IPS-18a (cell line): ENCODE measurements around the gene WDFY4.
A peak's percentile ranks its signal among the peaks of the same experiment; 100 is the strongest.

Experiments
- H3K27ac ChIP-seq: one replicate; pipeline ENCODE4 v1.5.1; 2013; ENCODE audit warnings: low read length
- H3K27me3 ChIP-seq: one replicate; pipeline ENCODE4 v1.6.1; 2013; ENCODE audit warnings: mild to moderate bottlenecking, low read length; ENCODE audit not compliant: control insufficient read depth, insufficient read depth
- H3K36me3 ChIP-seq: one replicate; pipeline ENCODE4 v1.6.1; 2013; ENCODE audit warnings: low read depth, low read length; ENCODE audit not compliant: control insufficient read depth
- H3K4me1 ChIP-seq: one replicate; pipeline ENCODE4 v1.6.1; 2013; ENCODE audit warnings: low read depth, low read length; ENCODE audit not compliant: control insufficient read depth
- H3K4me3 ChIP-seq: one replicate; pipeline ENCODE4 v1.5.1; 2013; ENCODE audit warnings: low read length
- H3K9ac ChIP-seq: one replicate; pipeline ENCODE4 v1.6.1; 2013; ENCODE audit warnings: mild to moderate bottlenecking, low read length, moderate library complexity
- H3K9me3 ChIP-seq: one replicate; pipeline ENCODE4 v1.6.1; 2013; ENCODE audit warnings: low read depth, low read length; ENCODE audit not compliant: control insufficient read depth

WDFY4 gene

DNA sequence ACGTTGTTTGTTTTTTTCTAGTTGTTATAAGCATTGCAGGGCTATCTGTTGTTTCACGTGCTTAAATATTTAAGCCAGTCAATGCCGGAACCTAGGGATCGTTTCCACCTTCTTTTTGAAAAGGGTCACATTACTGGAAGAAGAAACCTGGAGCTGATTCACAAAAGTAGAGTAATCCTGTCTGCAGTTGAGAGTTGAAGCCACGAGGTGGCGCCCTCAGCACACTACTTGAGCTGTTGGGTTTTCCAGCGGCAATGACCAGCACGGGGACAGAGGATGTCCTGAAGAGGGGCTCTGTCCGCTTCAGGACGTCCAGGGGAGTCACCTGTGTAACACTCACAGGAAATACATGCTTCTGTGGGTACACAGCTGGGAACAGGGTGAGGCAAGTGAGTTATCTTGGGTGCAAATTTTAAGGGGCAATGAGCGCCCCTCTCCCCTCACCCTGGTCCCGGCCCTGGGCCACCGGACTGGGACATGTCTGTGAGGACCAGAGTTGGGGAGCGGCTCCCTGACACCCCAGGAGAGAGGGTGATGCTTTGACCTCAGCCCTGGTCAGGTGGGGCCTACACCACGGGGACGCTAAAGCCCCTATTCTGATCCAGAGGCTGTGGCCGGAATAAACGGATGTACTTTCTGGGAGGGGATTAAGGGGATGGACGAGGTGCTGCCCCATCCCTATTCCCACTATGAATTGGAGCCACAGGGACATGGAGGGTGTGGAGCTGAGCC is 26.3 kb upstream of the WDFY4 start:
- H3K36me3 ChIP-seq, result no peaks in the 10 kb centered on the region
- peaks cover 7% of the 10 kb centered on the region for H3K4me1 ChIP-seq
- H3K9ac ChIP-seq, result no peak overlapping the region
- H3K4me3 ChIP-seq, result no peak overlapping the region
- H3K9me3 ChIP-seq, result no peaks in the 10 kb centered on the region
- H3K27me3 ChIP-seq, result peaks cover 22% of the 10 kb centered on the region
- no peak overlapping the region for H3K27ac ChIP-seq

DNA sequence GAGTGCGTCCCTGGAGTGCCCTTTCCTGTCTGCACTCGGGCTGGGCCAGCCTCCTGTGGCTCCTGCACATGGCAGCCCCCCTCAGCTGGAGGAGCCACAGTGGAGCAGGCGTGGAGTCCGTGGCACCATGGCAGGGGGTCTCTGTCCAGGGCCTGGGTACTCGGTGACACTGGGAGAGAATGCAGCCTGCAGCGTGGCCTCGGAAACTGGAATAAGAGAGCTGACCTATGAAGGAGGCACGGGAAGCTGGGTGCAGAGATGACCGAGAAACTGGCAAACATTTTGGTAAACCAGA is 25.8 kb upstream of the WDFY4 start:
- no peaks in the 10 kb centered on the region for H3K36me3 ChIP-seq
- H3K27ac ChIP-seq, result no peak overlapping the region
- H3K9ac ChIP-seq, result no peak overlapping the region
- peaks cover 22% of the 10 kb centered on the region for H3K27me3 ChIP-seq
- no peaks in the 10 kb centered on the region for H3K9me3 ChIP-seq
- peaks cover 7% of the 10 kb centered on the region for H3K4me1 ChIP-seq
- H3K4me3 ChIP-seq, result no peak overlapping the region

GRCh38 chr10:48659790-48660189 is 24.9 kb upstream of the WDFY4 start:
- H3K4me1 ChIP-seq, result peaks cover 7% of the 10 kb centered on the region
- H3K36me3 ChIP-seq, result no peaks in the 10 kb centered on the region
- H3K9me3 ChIP-seq, result no peaks in the 10 kb centered on the region

GRCh38 chr10:48661441-48661840 is 23.2 kb upstream of the WDFY4 start:
- peaks cover 15% of the 10 kb centered on the region for H3K27me3 ChIP-seq
- no peak overlapping the region for H3K4me3 ChIP-seq
- H3K36me3 ChIP-seq, result no peaks in the 10 kb centered on the region
- H3K27ac ChIP-seq, result no peak overlapping the region
- H3K9me3 ChIP-seq, result no peaks in the 10 kb centered on the region
- H3K4me1 ChIP-seq, result peaks cover 6% of the 10 kb centered on the region
- no peak overlapping the region for H3K9ac ChIP-seq

More at GRCh38 chr10:48659790-48660189, 24.9 kb upstream of the WDFY4 start:
- Histone ChIP-seq H3K27me3 (peaks cover 22% of the 10 kb centered on the region), H3K4me3 (no peak overlapping the region), H3K27ac (no peak overlapping the region), H3K9ac (no peak overlapping the region)

DNA sequence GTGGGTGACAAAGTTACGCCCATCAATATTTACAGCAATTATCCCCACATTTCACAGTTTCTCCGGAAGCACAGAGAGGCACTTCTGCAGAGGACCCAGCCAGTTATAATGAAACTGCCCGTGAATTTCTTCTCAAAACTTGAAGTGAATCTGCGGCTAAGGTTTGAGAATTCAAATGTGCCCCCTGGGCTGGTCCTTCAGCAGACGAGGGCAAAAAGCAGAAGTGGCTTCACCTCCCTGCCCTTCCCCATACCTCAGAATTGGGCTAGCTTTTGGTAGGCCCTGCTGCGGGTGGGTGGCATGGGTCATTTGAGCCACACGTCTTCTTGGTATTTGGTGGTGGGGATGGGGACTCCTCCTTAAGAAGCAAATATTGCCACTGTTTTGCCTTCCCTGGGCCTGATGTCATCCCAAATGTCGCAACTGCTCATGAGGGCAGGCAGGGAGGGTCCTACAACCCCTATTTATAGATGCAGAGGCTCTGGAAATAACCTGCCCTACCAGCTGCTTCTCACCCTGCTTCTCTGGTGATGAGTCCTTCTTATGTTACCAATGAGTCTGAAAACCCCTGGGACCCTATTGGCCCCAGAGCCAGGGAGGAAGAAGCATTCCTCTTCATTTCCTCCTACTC is 16.6 kb upstream of the WDFY4 start:
- H3K4me1 ChIP-seq, result peaks cover 6% of the 10 kb centered on the region
- H3K4me3 ChIP-seq, result no peak overlapping the region

DNA sequence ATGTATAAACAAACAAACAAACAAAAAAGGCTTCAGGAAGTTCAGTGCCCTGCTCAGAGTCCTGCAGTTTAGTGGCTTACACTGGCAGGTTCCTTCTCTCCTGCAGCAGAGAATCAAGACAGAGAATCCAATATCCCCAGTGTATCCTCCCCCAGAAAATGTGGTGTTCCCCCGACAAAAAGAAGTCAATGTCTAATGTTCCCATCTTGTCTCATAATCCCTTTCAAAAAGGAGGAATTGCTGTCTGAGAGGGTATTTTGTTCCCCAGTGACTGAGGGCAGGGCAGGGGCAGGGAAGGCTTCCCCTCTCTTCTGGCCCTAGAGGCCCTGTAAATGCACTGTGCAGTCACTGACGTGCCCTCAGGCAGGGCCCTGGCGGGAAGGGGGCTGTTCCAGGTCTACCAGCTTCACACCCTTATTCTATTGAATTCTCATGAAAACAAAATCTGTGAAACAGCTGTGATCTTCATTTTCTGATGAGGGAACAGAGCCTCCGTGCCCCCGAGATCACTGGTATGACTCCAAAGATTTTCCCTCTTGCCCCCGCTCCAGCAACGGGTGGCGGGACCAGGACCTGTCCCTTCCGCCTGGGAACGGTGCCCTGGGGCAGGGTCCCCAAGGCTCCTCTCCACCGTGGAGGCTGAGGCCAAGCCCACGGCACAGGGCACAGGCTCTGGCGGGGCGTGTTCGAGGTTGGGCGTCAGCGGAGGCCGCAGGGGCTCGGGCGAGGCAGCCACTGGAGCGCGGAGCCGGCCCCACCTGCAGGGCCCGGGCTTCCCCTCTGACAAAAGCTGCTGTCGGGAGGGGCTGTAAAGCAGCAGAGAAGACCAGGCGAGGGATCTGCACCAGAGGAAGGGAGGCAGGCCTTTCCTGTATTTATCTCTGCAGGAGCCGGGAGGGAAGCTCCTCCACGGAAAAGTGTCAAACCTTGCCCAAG is 13.4 kb upstream of the WDFY4 start:
- H3K27me3 ChIP-seq, result peaks cover 6% of the 10 kb centered on the region
- no peak overlapping the region for H3K9ac ChIP-seq
- peak overlapping the region; percentile 39 for H3K4me3 ChIP-seq
- no peak overlapping the region for H3K27ac ChIP-seq
- H3K4me1 ChIP-seq, result peaks cover 6% of the 10 kb centered on the region
- no peaks in the 10 kb centered on the region for H3K9me3 ChIP-seq
- H3K36me3 ChIP-seq, result no peaks in the 10 kb centered on the region

More for the DNA sequence above, 16.6 kb upstream of the WDFY4 start:
- no peaks in the 10 kb centered on the region for H3K9me3 ChIP-seq
- H3K9ac ChIP-seq, result no peak overlapping the region
- no peak overlapping the region for H3K27ac ChIP-seq
- H3K36me3 ChIP-seq, result no peaks in the 10 kb centered on the region
- peaks cover 6% of the 10 kb centered on the region for H3K27me3 ChIP-seq

DNA sequence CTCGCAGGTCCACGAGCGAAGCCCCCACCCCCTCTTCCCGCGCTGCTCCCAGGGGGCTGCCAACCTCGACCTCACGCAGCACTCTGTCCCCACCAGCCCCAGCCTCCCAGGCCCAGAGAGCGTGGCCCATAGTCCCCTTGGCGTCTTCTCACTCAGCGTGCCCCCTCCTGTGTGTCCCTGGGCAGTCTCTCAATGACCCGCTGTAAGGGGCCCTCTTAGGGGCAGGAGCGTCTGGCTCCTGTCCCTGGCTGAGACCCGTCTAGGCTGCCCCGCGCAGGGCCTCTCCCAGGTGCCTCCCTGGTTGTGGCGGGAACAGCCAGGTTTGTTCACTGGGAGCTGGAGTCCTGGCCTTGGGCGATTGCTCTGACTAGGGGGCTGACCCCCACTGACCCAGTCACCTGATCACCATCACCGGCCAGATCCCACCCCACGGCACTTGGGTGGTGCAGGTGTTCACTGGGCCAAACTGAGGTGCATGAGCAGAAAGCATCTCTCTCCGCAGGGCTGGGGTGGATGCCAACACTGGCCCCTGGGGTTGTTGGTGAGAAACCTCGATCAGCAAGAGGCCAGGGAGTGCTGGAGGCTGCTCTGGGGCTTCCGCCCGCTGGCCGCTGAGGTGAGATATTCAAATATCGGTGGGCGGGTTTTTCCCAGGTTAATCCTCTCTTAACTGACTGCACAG is 12.6 kb upstream of the WDFY4 start:
- H3K27me3 ChIP-seq, result peaks cover 6% of the 10 kb centered on the region
- H3K4me1 ChIP-seq, result peaks cover 6% of the 10 kb centered on the region
- no peak overlapping the region for H3K4me3 ChIP-seq
- no peak overlapping the region for H3K27ac ChIP-seq
- no peak overlapping the region for H3K9ac ChIP-seq
- no peaks in the 10 kb centered on the region for H3K9me3 ChIP-seq
- no peaks in the 10 kb centered on the region for H3K36me3 ChIP-seq

GRCh38 chr10:48672596-48673265 is 11.9 kb upstream of the WDFY4 start:
- Histone ChIP-seq H3K4me3 (no peak overlapping the region), H3K4me1 (peaks cover 6% of the 10 kb centered on the region), H3K9ac (no peak overlapping the region), H3K9me3 (no peaks in the 10 kb centered on the region), H3K36me3 (no peaks in the 10 kb centered on the region), H3K27ac (no peak overlapping the region), H3K27me3 (peaks cover 6% of the 10 kb centered on the region)

DNA sequence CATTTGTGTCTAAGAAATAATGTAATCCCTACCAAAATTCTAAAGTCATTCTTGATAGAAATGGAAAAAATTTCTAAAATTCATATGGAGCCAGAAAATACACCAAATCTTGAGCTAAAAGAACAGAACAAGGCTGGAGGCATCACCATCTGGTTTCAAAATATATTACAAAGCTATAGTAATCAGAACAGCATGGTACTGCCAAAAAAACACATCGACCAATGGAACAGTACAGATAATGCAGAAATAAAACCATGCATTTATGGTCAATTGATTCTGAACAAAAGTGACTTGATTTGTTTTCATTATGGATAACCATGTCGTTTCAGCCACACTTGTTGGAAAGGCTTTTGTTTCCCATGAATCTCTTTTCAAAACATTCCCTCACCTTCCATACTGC is 7.0 kb upstream of the WDFY4 start:
- Histone ChIP-seq H3K36me3 (no peaks in the 10 kb centered on the region), H3K9me3 (no peaks in the 10 kb centered on the region), H3K27me3 (no peaks in the 10 kb centered on the region), H3K9ac (no peak overlapping the region), H3K4me1 (no peaks in the 10 kb centered on the region), H3K4me3 (no peak overlapping the region), H3K27ac (no peak overlapping the region)

DNA sequence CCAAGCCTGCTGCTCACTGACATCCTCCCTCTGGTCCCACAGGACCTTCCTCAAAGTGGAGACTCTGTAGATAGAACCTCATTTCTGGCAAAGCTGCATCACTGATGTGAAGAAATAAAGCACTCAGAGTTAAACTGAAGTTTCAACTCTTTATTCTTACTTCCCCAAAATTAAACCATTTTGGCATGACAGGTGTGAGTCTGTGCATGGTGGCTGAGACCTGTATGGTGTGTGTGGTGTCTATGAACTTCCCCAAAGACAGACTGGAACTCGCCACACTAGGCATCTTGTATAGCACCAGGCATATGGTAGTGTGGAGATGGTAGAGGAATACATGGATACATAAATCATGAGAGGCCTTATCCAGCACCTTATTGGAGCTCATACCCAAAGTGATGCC is 6.6 kb upstream of the WDFY4 start:
- Histone ChIP-seq H3K4me1 (no peaks in the 10 kb centered on the region), H3K4me3 (no peak overlapping the region)

DNA sequence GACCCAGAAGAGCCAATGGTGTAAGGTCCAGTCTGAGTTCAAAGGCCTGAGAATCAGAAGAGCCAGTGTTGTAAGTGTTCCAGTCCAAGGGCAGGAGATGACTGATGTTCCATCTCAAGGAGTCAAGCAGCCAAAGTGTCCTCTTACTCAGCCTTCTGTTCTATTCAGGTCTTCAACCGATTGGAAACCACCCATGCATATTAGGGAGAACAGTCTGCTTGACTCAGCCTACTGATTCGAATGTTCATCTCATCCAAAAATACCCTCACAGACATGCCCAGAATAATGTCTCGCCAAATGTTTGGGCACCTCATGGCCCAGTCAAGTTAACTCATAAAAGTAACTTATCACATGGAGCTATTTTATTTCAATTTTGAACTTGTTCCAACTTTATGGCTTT is 2.9 kb upstream of the WDFY4 start:
- H3K4me1 ChIP-seq, result no peaks in the 10 kb centered on the region

More for the DNA sequence above, 6.6 kb upstream of the WDFY4 start:
- no peaks in the 10 kb centered on the region for H3K9me3 ChIP-seq
- no peaks in the 10 kb centered on the region for H3K27me3 ChIP-seq
- no peaks in the 10 kb centered on the region for H3K36me3 ChIP-seq
- no peak overlapping the region for H3K27ac ChIP-seq
- H3K9ac ChIP-seq, result no peak overlapping the region

More for the DNA sequence above, 2.9 kb upstream of the WDFY4 start:
- Histone ChIP-seq H3K4me3 (no peak overlapping the region), H3K9me3 (no peaks in the 10 kb centered on the region), H3K27me3 (no peaks in the 10 kb centered on the region), H3K36me3 (no peaks in the 10 kb centered on the region), H3K27ac (no peak overlapping the region), H3K9ac (no peak overlapping the region)
